H1 (cell line): ENCODE data around the gene EEF1A2. TPM values are rescaled to one million over a fixed set of nuclear protein-coding genes. Genes with fewer than 3 reads are reported as not detected.

Source experiments
- CTCF ChIA-PET: fragments of 300-600 bp; sonication (Branson Sonifier 250); formaldehyde crosslinking; loops from one replicate; lab custom pipeline; 2021; ENCODE audit not compliant: partially characterized antibody; lab: Charles Lee
- POLR2A ChIA-PET: fragments of 300-600 bp; sonication (Branson Sonifier 250); formaldehyde crosslinking; loops from one replicate; lab custom pipeline; 2021; ENCODE audit warnings: inconsistent platforms; ENCODE audit not compliant: partially characterized antibody; lab: Charles Lee
- DNase-seq, 2 experiments: peaks; one replicate each; pipeline versions ENCODE4 v3.0.0 to v3.0.0-alpha.2; 2010 to 2022; ENCODE audit warnings: low spot score in 2 of 2, low read depth in 1 of 2, mixed read lengths in 1 of 2
- FAIRE-seq: peaks from 2 replicates; lab custom pipeline; 2011; peaks lifted over from hg19 to GRCh38; lab: Jason Lieb, UNC
- H2AFZ ChIP-seq: 2 replicates; pipeline ENCODE4 v1.8.1; 2012; ENCODE audit warnings: low read length, inconsistent platforms
- H2AK5ac ChIP-seq: 2 replicates; pipeline ENCODE4 v1.6.1; 2013; ENCODE audit warnings: low read depth, low read length
- H2BK120ac ChIP-seq: replicated peaks from 2 replicates; pipeline ENCODE3; 2013; ENCODE audit warnings: low read depth, low read length, inconsistent platforms
- H2BK12ac ChIP-seq: 2 replicates; pipeline ENCODE4 v1.6.1; 2013; ENCODE audit warnings: low read depth, low read length
- H2BK15ac ChIP-seq: 2 replicates; pipeline ENCODE4 v1.6.1; 2013; ENCODE audit warnings: low read length
- H2BK20ac ChIP-seq: 2 replicates; pipeline ENCODE4 v1.6.1; 2013; ENCODE audit warnings: low read length
- H2BK5ac ChIP-seq: 2 replicates; pipeline ENCODE4 v1.6.1; 2013; ENCODE audit warnings: low read depth, low read length
- H3K14ac ChIP-seq: 2 replicates; pipeline ENCODE4 v1.6.1; 2013; ENCODE audit warnings: inconsistent platforms; ENCODE audit not compliant: insufficient read length
- H3K18ac ChIP-seq: 2 replicates; pipeline ENCODE4 v1.6.1; 2013; ENCODE audit warnings: low read length; ENCODE audit errors: extremely low read depth
- H3K23ac ChIP-seq: 2 replicates; pipeline ENCODE4 v1.6.1; 2013; ENCODE audit warnings: inconsistent platforms; ENCODE audit not compliant: insufficient read length
- H3K23me2 ChIP-seq: 2 replicates; pipeline ENCODE4 v1.6.1; 2013; ENCODE audit warnings: low read depth, low read length
- H3K27ac ChIP-seq: 2 replicates; pipeline ENCODE4 v1.6.1; 2011; ENCODE audit warnings: low read depth, low read length, inconsistent platforms
- H3K27me3 ChIP-seq, 4 experiments: replicated peaks in 1 of 4; 1 replicate in 1 of 4; 2 replicates in 3 of 4; pipeline versions ENCODE4 v1.6.1 to v1.8.1; 2011 to 2013; ENCODE audit warnings: low read length in 3 of 4, mild to moderate bottlenecking in 3 of 4, inconsistent platforms in 2 of 4, mixed read lengths in 2 of 4, moderate library complexity in 1 of 4; ENCODE audit not compliant: control insufficient read depth in 3 of 4, insufficient read depth in 3 of 4; ENCODE audit errors: extremely low read depth in 1 of 4
- H3K36me3 ChIP-seq, 4 experiments: 2 replicates each; pipeline versions ENCODE4 v1.6.1 to v1.8.1; 2011 to 2013; ENCODE audit warnings: mild to moderate bottlenecking in 4 of 4, low read length in 3 of 4, moderate library complexity in 2 of 4, control low read depth in 1 of 4, inconsistent platforms in 1 of 4; ENCODE audit not compliant: insufficient read depth in 4 of 4, control insufficient read depth in 2 of 4
- H3K4ac ChIP-seq: replicated peaks from 2 replicates; pipeline ENCODE3; 2013; ENCODE audit warnings: low read length, low read depth, mixed read lengths, inconsistent platforms; ENCODE audit not compliant: insufficient read length
- H3K4me1 ChIP-seq, 4 experiments: replicated peaks in 1 of 4; 1 replicate in 1 of 4; 2 replicates in 3 of 4; pipeline versions ENCODE4 v1.6.1 to v1.8.1; 2011 to 2013; ENCODE audit warnings: low read length in 3 of 4, inconsistent platforms in 2 of 4, mixed read lengths in 1 of 4; ENCODE audit not compliant: insufficient read depth in 4 of 4, control insufficient read depth in 3 of 4
- H3K4me2 ChIP-seq, 2 experiments: 2 replicates each; pipeline versions ENCODE4 v1.6.1 to v1.8.1; 2011 to 2013; ENCODE audit warnings: low read depth in 2 of 2, low read length in 2 of 2, control low read depth in 1 of 2, inconsistent platforms in 1 of 2, mild to moderate bottlenecking in 1 of 2; ENCODE audit not compliant: insufficient read depth in 1 of 2
- H3K4me3 ChIP-seq, 4 experiments: fragments of 200-600, 300-600 bp in 1 of 4; sonication (generic), shearing (Covaris generic), sonication (Bioruptor Twin) in 1 of 4; 2 replicates each; pipeline versions ENCODE4 v1.5.1 to v1.8.1; 2011 to 2016; ENCODE audit warnings: low read length in 4 of 4, low read depth in 3 of 4, control low read depth in 2 of 4, inconsistent platforms in 2 of 4, mild to moderate bottlenecking in 2 of 4, mixed read lengths in 1 of 4, moderate library complexity in 1 of 4; ENCODE audit not compliant: insufficient read depth in 2 of 4; ENCODE audit errors: extremely low read depth in 1 of 4
- H3K56ac ChIP-seq: replicated peaks from 2 replicates; pipeline ENCODE3; 2013; ENCODE audit warnings: low read depth, mild to moderate bottlenecking, mixed read lengths, low read length, inconsistent platforms; ENCODE audit not compliant: insufficient read length
- H3K79me1 ChIP-seq: 2 replicates; pipeline ENCODE4 v1.6.1; 2013; ENCODE audit warnings: low read depth, low read length, control low read depth
- H3K79me2 ChIP-seq, 2 experiments: 2 replicates each; pipeline versions ENCODE4 v1.6.1 to v1.8.1; 2012 to 2013; ENCODE audit warnings: low read length in 2 of 2, mild to moderate bottlenecking in 2 of 2, inconsistent platforms in 1 of 2; ENCODE audit not compliant: insufficient read depth in 2 of 2, control insufficient read depth in 1 of 2
- H3K9ac ChIP-seq, 4 experiments: replicated peaks in 1 of 4; 1 replicate in 1 of 4; 2 replicates in 3 of 4; pipeline versions ENCODE4 v1.6.1 to v1.8.1; 2011 to 2013; ENCODE audit warnings: low read depth in 3 of 4, low read length in 3 of 4, control low read depth in 2 of 4, mild to moderate bottlenecking in 2 of 4, moderate library complexity in 2 of 4, inconsistent platforms in 1 of 4; ENCODE audit errors: extremely low read depth in 1 of 4
- H3K9me3 ChIP-seq, 2 experiments: 2 replicates each; pipeline versions ENCODE4 v1.6.1 to v1.8.1; 2012 to 2013; ENCODE audit warnings: mild to moderate bottlenecking in 2 of 2, moderate library complexity in 2 of 2, control low read depth in 1 of 2, inconsistent platforms in 1 of 2, low read depth in 1 of 2, low read length in 1 of 2, mixed read lengths in 1 of 2; ENCODE audit not compliant: insufficient read depth in 2 of 2
- H4K20me1 ChIP-seq, 2 experiments: replicated peaks in 1 of 2; 2 replicates each; pipeline versions ENCODE3 to v1.8.1; 2011 to 2013; ENCODE audit warnings: inconsistent platforms in 2 of 2, low read length in 2 of 2, mild to moderate bottlenecking in 1 of 2; ENCODE audit not compliant: insufficient read depth in 2 of 2, control insufficient read depth in 1 of 2
- H4K5ac ChIP-seq: 2 replicates; pipeline ENCODE4 v1.6.1; 2013; ENCODE audit warnings: low read length, low read depth, mixed read lengths, inconsistent platforms; ENCODE audit not compliant: insufficient read length
- H4K8ac ChIP-seq: 2 replicates; pipeline ENCODE4 v1.8.0; 2013; ENCODE audit warnings: mild to moderate bottlenecking, moderate library complexity, low read length, inconsistent platforms; ENCODE audit not compliant: insufficient read depth; ENCODE audit errors: extremely low read depth
- H4K91ac ChIP-seq: replicated peaks from 2 replicates; pipeline ENCODE3; 2013; ENCODE audit warnings: low read length, mixed read lengths, inconsistent platforms; ENCODE audit not compliant: insufficient read length
- GABPA ChIP-seq: IDR thresholded peaks from 2 replicates; pipeline ENCODE4 v1.6.1; 2011; ENCODE audit warnings: mild to moderate bottlenecking, low read length, moderate library complexity, borderline replicate concordance; ENCODE audit not compliant: insufficient read depth
- RAD21 ChIP-seq, 2 experiments: IDR thresholded peaks in 1 of 2; conservative IDR thresholded peaks in 1 of 2; 2 replicates each; pipeline ENCODE4 v1.6.1; 2011; ENCODE audit warnings: low read depth in 2 of 2, low read length in 2 of 2, improper control_type of control experiment in 1 of 2, inconsistent platforms in 1 of 2, mild to moderate bottlenecking in 1 of 2, moderate library complexity in 1 of 2
- SAP30 ChIP-seq: fragments of 300-600 bp; sonication (generic); IDR thresholded peaks from 2 replicates; pipeline ENCODE4 v1.7.1; 2012; ENCODE audit warnings: low read length, moderate library complexity, mild to moderate bottlenecking, inconsistent platforms; ENCODE audit not compliant: insufficient read depth, insufficient replicate concordance
- WGBS, 2 experiments: shearing (Covaris generic) in 1 of 2; methylation state at CpG; one replicate each; pipeline versions ENCODE4 v1.1.6 to v1.1.7; 2013 to 2015; ENCODE audit warnings: low lambda C conversion rate in 2 of 2, mixed read lengths in 2 of 2, inconsistent platforms in 1 of 2, low coverage in 1 of 2, missing lambda C conversion rate in 1 of 2; ENCODE audit not compliant: insufficient replicate concordance in 2 of 2, insufficient coverage in 1 of 2, insufficient read length in 1 of 2; ENCODE audit errors: extremely low coverage in 1 of 2, missing lambda C conversion rate in 1 of 2; 5-methylcytosine and 5-hydroxymethylcytosine counted together
- polyA plus RNA-seq, 7 experiments: library from polyadenylated mRNA; depleted of rRNA in 3 of 7; stranded (reverse) in 5 of 7; unstranded in 2 of 7; fragments of >200 nt in 5 of 7; fragments of 200-250 nt in 2 of 7; gene quantifications; 1 replicate in 5 of 7; 2 replicates in 1 of 7; 4 replicates in 1 of 7; pipeline versions ENCODE4 v1.2.1 to v1.2.3, GENCODE V29; 2011 to 2013; ENCODE audit warnings: missing spikeins in 2 of 7, mixed read lengths in 2 of 7
- total RNA-seq: library from RNA; stranded (reverse); fragmentation: NEBNext Ultra II Directional; extraction: Animal tissue kit (Norgen Biotek cat#: 25700); gene quantifications from 2 replicates; pipeline ENCODE4 v1.2.1, GENCODE V29; 2021
- TF ChIP-seq, protein P1 (sequence below), 3 experiments: IDR thresholded peaks; 1 replicate in 2 of 3; 2 replicates in 1 of 3; pipeline versions ENCODE4 v1.5.1 to v1.6.1; 2011; ENCODE audit warnings: low read length in 3 of 3, mild to moderate bottlenecking in 3 of 3, inconsistent platforms in 2 of 3, low read depth in 1 of 3, moderate library complexity in 1 of 3; ENCODE audit not compliant: insufficient read depth in 1 of 3; ENCODE audit errors: control extremely low read depth in 1 of 3

EEF1A2 gene
- total and polyA plus RNA-seq, 2 of the 8 experiments (the other 6 are each of a cell fraction or from before 2014, with no cell fraction given), result 7.4 to 25.8 TPM

DNA sequence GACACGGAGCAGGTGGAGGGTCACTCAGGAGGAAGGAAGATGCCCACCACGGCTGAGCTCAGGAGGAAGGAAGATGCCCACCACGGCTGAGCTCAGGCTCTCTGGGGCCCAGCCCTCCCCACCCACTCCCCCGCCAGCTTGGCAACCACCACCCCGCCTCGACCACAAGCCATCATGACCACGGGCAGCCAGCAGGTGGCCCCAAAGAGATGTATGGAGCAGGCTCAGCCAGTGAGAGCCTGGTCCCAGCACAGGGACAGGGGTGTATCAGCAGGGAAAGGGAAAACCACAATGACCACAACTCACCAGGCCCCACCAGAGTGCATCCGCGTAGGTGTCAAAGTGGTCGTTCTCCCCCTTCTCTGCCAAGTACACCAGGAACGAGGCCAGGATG is 56.8 kb downstream of the EEF1A2 start:
- TF ChIP-seq, protein P1, sequence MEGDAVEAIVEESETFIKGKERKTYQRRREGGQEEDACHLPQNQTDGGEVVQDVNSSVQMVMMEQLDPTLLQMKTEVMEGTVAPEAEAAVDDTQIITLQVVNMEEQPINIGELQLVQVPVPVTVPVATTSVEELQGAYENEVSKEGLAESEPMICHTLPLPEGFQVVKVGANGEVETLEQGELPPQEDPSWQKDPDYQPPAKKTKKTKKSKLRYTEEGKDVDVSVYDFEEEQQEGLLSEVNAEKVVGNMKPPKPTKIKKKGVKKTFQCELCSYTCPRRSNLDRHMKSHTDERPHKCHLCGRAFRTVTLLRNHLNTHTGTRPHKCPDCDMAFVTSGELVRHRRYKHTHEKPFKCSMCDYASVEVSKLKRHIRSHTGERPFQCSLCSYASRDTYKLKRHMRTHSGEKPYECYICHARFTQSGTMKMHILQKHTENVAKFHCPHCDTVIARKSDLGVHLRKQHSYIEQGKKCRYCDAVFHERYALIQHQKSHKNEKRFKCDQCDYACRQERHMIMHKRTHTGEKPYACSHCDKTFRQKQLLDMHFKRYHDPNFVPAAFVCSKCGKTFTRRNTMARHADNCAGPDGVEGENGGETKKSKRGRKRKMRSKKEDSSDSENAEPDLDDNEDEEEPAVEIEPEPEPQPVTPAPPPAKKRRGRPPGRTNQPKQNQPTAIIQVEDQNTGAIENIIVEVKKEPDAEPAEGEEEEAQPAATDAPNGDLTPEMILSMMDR (IDR thresholded peaks at IDR 0.05; ENCODE audit: control extremely low read depth in 1 of 3, insufficient read depth in 1 of 3, low read depth in 1 of 3, low read length in 3 of 3), result peak; percentile 59 to 76 (median 59)
- TF ChIP-seq RAD21 (IDR thresholded peaks at IDR 0.05 in 1 of 2, conservative IDR thresholded peaks at IDR 0.05 in 1 of 2; ENCODE audit: low read depth in 2 of 2, low read length in 2 of 2) (peak; percentile 57 to 72), GABPA (peak; percentile 18; the same call in 1 of the 2 replicates), SAP30 (no peak)
- Histone ChIP-seq H2AK5ac (no peak overlapping the region), H3K4me3 (no peak overlapping the region), H3K27ac (no peak overlapping the region), H3K36me3 (no peaks in the 10 kb centered on the region; a peak in 1 of 8 replicates), H3K79me1 (peaks cover 6% of the 10 kb centered on the region), H4K5ac (no peak overlapping the region), H4K20me1 (peaks cover 2 to 13% of the 10 kb centered on the region in 2 experiments), H2AFZ (no peak overlapping the region), H3K56ac (peak overlapping the region; percentile 86), H2BK12ac (0 out of 2 replicates have a peak overlapping the region, but pooled peaks have one; percentile 27), H3K4ac (no peak overlapping the region), H3K9ac (no peak overlapping the region), H3K9me3 (no peaks in the 10 kb centered on the region; a peak in 1 of 4 replicates), H2BK5ac (0 out of 2 replicates have a peak overlapping the region, but pooled peaks have one; percentile 52), H3K14ac (no peak overlapping the region), H2BK15ac (peak overlapping the region; percentile 46; the same call in 1 of the 2 replicates), H4K8ac (no peak overlapping the region), H3K4me1 (peaks cover 0 to 5% (median 1%) of the 10 kb centered on the region in 4 experiments; a peak in 2 of 7 replicates), H2BK20ac (no peak overlapping the region), H3K79me2 (peaks cover 0 to 21% of the 10 kb centered on the region in 2 experiments; a peak in 1 of 4 replicates), H3K27me3 (no peaks in the 10 kb centered on the region), H3K4me2 (no peak overlapping the region), H3K23ac (no peak overlapping the region), H3K18ac (no peak overlapping the region), H3K23me2 (peaks cover 13% of the 10 kb centered on the region; the same call in 1 of the 2 replicates), H4K91ac (no peak overlapping the region), H2BK120ac (no peak overlapping the region)
- POLR2A ChIA-PET, result interaction anchor here (0.6 to 1.6 kb wide), 5 partner anchors 9 to 45 kb away, joined by 3 to 10 read pairs (median 4); no protein-coding TSS in a partner anchor
- no peak for FAIRE-seq
- CTCF ChIA-PET, result interaction anchor here (0.6 to 2.4 kb wide), 15 partner anchors 9 to 122 kb away, joined by 3 to 14 read pairs (median 4); partner anchors contain the start of gene SRMS
- DNase-seq, result peak in 1 of 2 experiments; percentile 79
- WGBS, 2 experiments, result 77% methylated on average over 8 of the region's 11 CpGs; no CpG with 5 or more reads in 1 of the 2 experiments
